NB4 (cell line): ENCODE data around the gene CAPN14.

Experiments used
- CTCF ChIP-seq: IDR thresholded peaks from one replicate; pipeline ENCODE4 v1.5.1; 2012; ENCODE audit warnings: low read depth, low read length
- MAX ChIP-seq: IDR thresholded peaks from 2 replicates; pipeline ENCODE4 v1.6.1; 2011; ENCODE audit warnings: low read depth, low read length

GRCh38 chr2:31253356-31254131 is 36.2 kb upstream of the CAPN14 start:
- TF ChIP-seq CTCF (no peak), MAX (no peak)
